Mesenchymal stem cell (in vitro differentiated cells and primary cell): ENCODE measurements around the gene SLC9A6.

Experiments used
- DNase-seq: peaks from one replicate; pipeline ENCODE4 v3.0.0-alpha.2; 2013
- H2AFZ ChIP-seq: one replicate; pipeline ENCODE4 v1.6.1; 2013; ENCODE audit warnings: low read depth, mild to moderate bottlenecking, control low read depth, inconsistent platforms, low read length, moderate library complexity
- H2AK5ac ChIP-seq: 2 replicates; pipeline ENCODE4 v1.6.1; 2013; ENCODE audit warnings: low read length, moderate library complexity, mild to moderate bottlenecking, inconsistent platforms; ENCODE audit not compliant: severe bottlenecking
- H2BK120ac ChIP-seq: one replicate; pipeline ENCODE4 v1.6.1; 2013; ENCODE audit warnings: low read depth, mild to moderate bottlenecking, inconsistent platforms, low read length, moderate library complexity
- H2BK12ac ChIP-seq, 2 experiments: one replicate each; pipeline ENCODE4 v1.6.1; 2013; ENCODE audit warnings: inconsistent platforms in 2 of 2, low read length in 2 of 2, mild to moderate bottlenecking in 2 of 2, moderate library complexity in 2 of 2, control low read depth in 1 of 2
- H2BK15ac ChIP-seq: one replicate; pipeline ENCODE4 v1.6.1; 2013; ENCODE audit warnings: mild to moderate bottlenecking, low read depth, inconsistent platforms; ENCODE audit not compliant: poor library complexity, severe bottlenecking
- H2BK5ac ChIP-seq: 2 replicates; pipeline ENCODE4 v1.6.1; 2013; ENCODE audit warnings: low read depth, mild to moderate bottlenecking, low read length, control low read depth, inconsistent platforms; ENCODE audit not compliant: poor library complexity, severe bottlenecking
- H3K14ac ChIP-seq, 2 experiments: one replicate each; pipeline ENCODE4 v1.6.1; 2013; ENCODE audit warnings: inconsistent platforms in 2 of 2, low read length in 2 of 2, control low read depth in 1 of 2, mild to moderate bottlenecking in 1 of 2, moderate library complexity in 1 of 2
- H3K18ac ChIP-seq, 2 experiments: one replicate each; pipeline ENCODE4 v1.6.1; 2013; ENCODE audit warnings: inconsistent platforms in 2 of 2, low read length in 2 of 2, control low read depth in 1 of 2, low read depth in 1 of 2, mild to moderate bottlenecking in 1 of 2
- H3K23ac ChIP-seq, 2 experiments: one replicate each; pipeline ENCODE4 v1.6.1; 2013; ENCODE audit warnings: inconsistent platforms in 2 of 2, low read length in 2 of 2, mild to moderate bottlenecking in 2 of 2, moderate library complexity in 2 of 2, control low read depth in 1 of 2
- H3K27ac ChIP-seq: 2 replicates; pipeline ENCODE4 v1.5.1; 2013; ENCODE audit warnings: mild to moderate bottlenecking, moderate library complexity, low read length, control low read depth, inconsistent platforms; ENCODE audit not compliant: poor library complexity, severe bottlenecking
- H3K27me3 ChIP-seq, 2 experiments: 2 replicates each; pipeline versions ENCODE4 v1.6.1 to v1.7.0; 2013; ENCODE audit warnings: low read length in 2 of 2, mild to moderate bottlenecking in 2 of 2, moderate library complexity in 2 of 2, control low read depth in 1 of 2, inconsistent platforms in 1 of 2; ENCODE audit not compliant: control insufficient read depth in 1 of 2, insufficient read depth in 1 of 2
- H3K36me3 ChIP-seq, 2 experiments: 2 replicates each; pipeline versions ENCODE4 v1.6.1 to v1.7.0; 2013; ENCODE audit warnings: low read length in 2 of 2, control low read depth in 1 of 2, inconsistent platforms in 1 of 2, low read depth in 1 of 2, mild to moderate bottlenecking in 1 of 2; ENCODE audit not compliant: insufficient read depth in 2 of 2, control insufficient read depth in 1 of 2
- H3K4ac ChIP-seq, 2 experiments: one replicate each; pipeline ENCODE4 v1.6.1; 2013; ENCODE audit warnings: inconsistent platforms in 2 of 2, low read length in 2 of 2, mild to moderate bottlenecking in 2 of 2, moderate library complexity in 2 of 2, control low read depth in 1 of 2, low read depth in 1 of 2
- H3K4me1 ChIP-seq: 2 replicates; pipeline ENCODE4 v1.6.1; 2013; ENCODE audit warnings: low read depth, low read length, control low read depth; ENCODE audit not compliant: control insufficient read depth, insufficient read depth
- H3K4me2 ChIP-seq: 2 replicates; pipeline ENCODE4 v1.6.1; 2013; ENCODE audit warnings: low read length, mild to moderate bottlenecking, inconsistent platforms; ENCODE audit not compliant: poor library complexity, severe bottlenecking
- H3K4me3 ChIP-seq, 2 experiments: 2 replicates each; pipeline versions ENCODE4 v1.5.1 to v1.7.0; 2013; ENCODE audit warnings: low read length in 2 of 2, mild to moderate bottlenecking in 2 of 2, control low read depth in 1 of 2, low read depth in 1 of 2; ENCODE audit not compliant: insufficient read depth in 1 of 2
- H3K79me1 ChIP-seq: replicated peaks from 2 replicates; pipeline ENCODE4 v1.6.1; 2013; ENCODE audit warnings: mild to moderate bottlenecking, control low read depth, low read length, inconsistent platforms; ENCODE audit not compliant: poor library complexity, severe bottlenecking
- H3K9ac ChIP-seq: 2 replicates; pipeline ENCODE4 v1.7.0; 2013; ENCODE audit warnings: mild to moderate bottlenecking, low read length, moderate library complexity
- H3K9me3 ChIP-seq: 2 replicates; pipeline ENCODE4 v1.7.0; 2013; ENCODE audit warnings: mild to moderate bottlenecking, low read length; ENCODE audit not compliant: control insufficient read depth
- H4K8ac ChIP-seq: one replicate; pipeline ENCODE4 v1.6.1; 2013; ENCODE audit warnings: inconsistent platforms, mild to moderate bottlenecking, low read length, moderate library complexity
- H4K91ac ChIP-seq: one replicate; pipeline ENCODE4 v1.6.1; 2013; ENCODE audit warnings: mild to moderate bottlenecking, low read length, inconsistent platforms
- WGBS: methylation state at CpG from one replicate; pipeline ENCODE4 v1.1.7; 2013; ENCODE audit warnings: mixed read lengths; 5-methylcytosine and 5-hydroxymethylcytosine counted together

The SLC9A6 gene

GRCh38 chrX:136031626-136032025 is 46.4 kb downstream of the SLC9A6 start:
- no peak overlapping the region for H4K8ac ChIP-seq
- peaks cover 0 to 19% of the 10 kb centered on the region in 2 experiments for H3K27me3 ChIP-seq
- peaks cover 1% of the 10 kb centered on the region for H3K79me1 ChIP-seq
- H2BK120ac ChIP-seq, result no peak overlapping the region
- H3K9me3 ChIP-seq, result no peaks in the 10 kb centered on the region
- H3K36me3 ChIP-seq, result no peaks in the 10 kb centered on the region
- H3K4ac ChIP-seq, result no peak overlapping the region
- no peak overlapping the region for H3K9ac ChIP-seq
- no peak overlapping the region for H3K4me2 ChIP-seq
- no peak overlapping the region for H3K4me3 ChIP-seq
- no peak overlapping the region for H2BK5ac ChIP-seq
- H3K4me1 ChIP-seq, result peaks cover 7% of the 10 kb centered on the region
- DNase-seq, result no peak
- H3K23ac ChIP-seq, result no peak overlapping the region
- WGBS, result 100% methylated on average over 1 of the region's 5 CpGs
- H4K91ac ChIP-seq, result no peak overlapping the region
- no peak overlapping the region for H2AFZ ChIP-seq
- H2BK15ac ChIP-seq, result no peak overlapping the region
- H3K18ac ChIP-seq, result no peak overlapping the region
- H3K27ac ChIP-seq, result no peak overlapping the region
- no peak overlapping the region for H2AK5ac ChIP-seq
- H3K14ac ChIP-seq, result no peak overlapping the region
- H2BK12ac ChIP-seq, result no peak overlapping the region

DNA sequence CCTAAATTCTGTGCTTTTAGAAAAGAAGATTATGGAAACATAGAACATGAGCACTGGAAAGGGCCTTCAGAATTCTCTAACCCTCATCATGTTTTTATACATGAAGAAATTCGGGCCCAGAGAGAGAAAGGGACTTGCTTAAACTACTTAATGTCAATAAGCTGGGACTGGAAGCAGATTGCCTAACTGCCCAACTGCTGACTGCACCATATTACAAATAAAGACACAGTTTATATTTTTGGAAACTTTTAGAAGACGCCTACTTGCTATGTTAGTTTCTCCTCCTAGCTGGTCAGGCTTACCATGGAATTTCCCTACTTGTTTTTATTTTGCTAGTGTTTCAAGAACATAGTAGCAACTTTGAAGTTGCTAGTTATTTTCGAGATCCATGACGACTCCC is 47.1 kb downstream of the SLC9A6 start:
- Histone ChIP-seq H2BK120ac (no peak overlapping the region), H2BK15ac (no peak overlapping the region)
- 100% methylated on average over 1 of the region's 4 CpGs for WGBS

DNA sequence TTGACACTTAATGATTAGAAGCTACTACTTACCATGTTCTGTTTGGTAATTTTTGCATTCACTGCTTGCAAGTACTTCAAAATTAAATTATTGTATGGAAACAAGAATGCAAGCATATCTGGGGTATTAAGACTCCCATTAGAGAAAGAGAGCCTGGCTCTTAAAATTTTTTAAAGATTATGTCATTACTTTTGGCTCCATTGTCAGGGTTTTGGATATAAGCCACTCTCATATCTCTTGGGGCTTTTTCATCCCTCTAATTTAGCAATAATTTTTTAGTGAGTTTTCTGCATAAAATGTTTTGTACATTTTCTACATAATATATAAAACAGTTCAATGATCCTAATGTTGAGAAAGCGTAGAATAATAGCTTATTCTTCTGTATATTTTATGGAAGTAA is 49.4 kb downstream of the SLC9A6 start:
- H3K27ac ChIP-seq, result no peak overlapping the region
- no peak overlapping the region for H2AFZ ChIP-seq
- no peak overlapping the region for H4K8ac ChIP-seq
- peaks cover 0 to 17% of the 10 kb centered on the region in 2 experiments for H3K27me3 ChIP-seq
- DNase-seq, result no peak
- H3K4me3 ChIP-seq, result no peak overlapping the region
- peaks cover 7% of the 10 kb centered on the region for H3K4me1 ChIP-seq
- H3K36me3 ChIP-seq, result peaks cover 0 to 3% of the 10 kb centered on the region in 2 experiments
- no CpG with 5 or more reads among the region's 1 CpG for WGBS
- H3K4me2 ChIP-seq, result no peak overlapping the region
- H3K14ac ChIP-seq, result no peak overlapping the region
- H3K4ac ChIP-seq, result no peak overlapping the region
- no peak overlapping the region for H3K9ac ChIP-seq
- no peak overlapping the region for H3K18ac ChIP-seq
- no peak overlapping the region for H3K23ac ChIP-seq
- no peak overlapping the region for H2AK5ac ChIP-seq
- H3K9me3 ChIP-seq, result no peaks in the 10 kb centered on the region
- no peak overlapping the region for H2BK12ac ChIP-seq
- no peak overlapping the region for H2BK15ac ChIP-seq
- no peaks in the 10 kb centered on the region for H3K79me1 ChIP-seq
- no peak overlapping the region for H2BK5ac ChIP-seq
- H4K91ac ChIP-seq, result no peak overlapping the region
- H2BK120ac ChIP-seq, result no peak overlapping the region

More for the DNA sequence above, 47.1 kb downstream of the SLC9A6 start:
- H2AFZ ChIP-seq, result no peak overlapping the region
- H3K4ac ChIP-seq, result no peak overlapping the region
- H3K4me3 ChIP-seq, result no peak overlapping the region
- peak overlapping the region; percentile 8 for H3K9ac ChIP-seq
- H3K4me2 ChIP-seq, result no peak overlapping the region
- peaks cover 1% of the 10 kb centered on the region for H3K79me1 ChIP-seq
- H3K27me3 ChIP-seq, result peaks cover 0 to 19% of the 10 kb centered on the region in 2 experiments
- no peak overlapping the region for H3K23ac ChIP-seq
- peaks cover 7% of the 10 kb centered on the region for H3K4me1 ChIP-seq
- H3K27ac ChIP-seq, result no peak overlapping the region
- H2BK12ac ChIP-seq, result no peak overlapping the region
- no peaks in the 10 kb centered on the region for H3K9me3 ChIP-seq
- no peak overlapping the region for H3K18ac ChIP-seq
- no peak overlapping the region for H3K14ac ChIP-seq
- peak; percentile 33 for DNase-seq
- H4K8ac ChIP-seq, result no peak overlapping the region
- H4K91ac ChIP-seq, result no peak overlapping the region
- H3K36me3 ChIP-seq, result peaks cover 0 to 3% of the 10 kb centered on the region in 2 experiments
- no peak overlapping the region for H2AK5ac ChIP-seq
- no peak overlapping the region for H2BK5ac ChIP-seq

DNA sequence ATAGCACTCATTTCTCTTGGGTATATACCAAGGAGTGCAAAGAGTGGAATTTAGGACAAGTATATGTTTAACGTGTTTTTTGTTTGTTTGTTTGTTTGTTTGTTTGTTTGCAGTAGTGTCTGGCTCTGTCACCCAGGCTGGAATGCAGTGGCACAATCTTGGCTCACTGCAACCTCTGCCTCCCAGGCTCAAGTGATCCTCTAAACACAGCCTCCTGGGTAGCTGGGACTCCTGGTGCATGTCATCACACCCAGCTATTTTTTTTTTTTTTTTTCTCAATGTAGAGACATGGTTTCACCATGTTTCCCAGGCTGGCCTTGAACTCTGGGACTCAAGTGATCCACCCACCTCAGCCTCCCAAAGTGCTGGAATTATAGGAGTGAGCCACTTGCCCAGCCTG is 50.4 kb downstream of the SLC9A6 start:
- no peak for DNase-seq
- Histone ChIP-seq H2AFZ (no peak overlapping the region), H3K36me3 (peaks cover 0 to 3% of the 10 kb centered on the region in 2 experiments), H3K14ac (no peak overlapping the region), H3K79me1 (no peaks in the 10 kb centered on the region), H2BK12ac (no peak overlapping the region), H3K18ac (no peak overlapping the region), H2BK15ac (no peak overlapping the region), H3K9me3 (no peaks in the 10 kb centered on the region), H2BK120ac (no peak overlapping the region), H3K4me2 (no peak overlapping the region), H2BK5ac (no peak overlapping the region), H3K4me1 (peaks cover 2% of the 10 kb centered on the region), H3K4ac (no peak overlapping the region), H4K8ac (no peak overlapping the region), H3K4me3 (no peak overlapping the region), H3K27me3 (peaks cover 0 to 24% of the 10 kb centered on the region in 2 experiments), H3K9ac (no peak overlapping the region), H4K91ac (no peak overlapping the region), H3K27ac (no peak overlapping the region), H2AK5ac (no peak overlapping the region), H3K23ac (no peak overlapping the region)
- WGBS, result no CpG with 5 or more reads among the region's 1 CpG
